ENCODE measurements around the gene ST6GALNAC5. TPM values are rescaled to one million over a fixed set of nuclear protein-coding genes. Genes with fewer than 3 reads are reported as not detected.

ST6GALNAC5 gene
- total RNA-seq, 2 donors from 2014 or later: 9.1 to 9.4 TPM

DNA sequence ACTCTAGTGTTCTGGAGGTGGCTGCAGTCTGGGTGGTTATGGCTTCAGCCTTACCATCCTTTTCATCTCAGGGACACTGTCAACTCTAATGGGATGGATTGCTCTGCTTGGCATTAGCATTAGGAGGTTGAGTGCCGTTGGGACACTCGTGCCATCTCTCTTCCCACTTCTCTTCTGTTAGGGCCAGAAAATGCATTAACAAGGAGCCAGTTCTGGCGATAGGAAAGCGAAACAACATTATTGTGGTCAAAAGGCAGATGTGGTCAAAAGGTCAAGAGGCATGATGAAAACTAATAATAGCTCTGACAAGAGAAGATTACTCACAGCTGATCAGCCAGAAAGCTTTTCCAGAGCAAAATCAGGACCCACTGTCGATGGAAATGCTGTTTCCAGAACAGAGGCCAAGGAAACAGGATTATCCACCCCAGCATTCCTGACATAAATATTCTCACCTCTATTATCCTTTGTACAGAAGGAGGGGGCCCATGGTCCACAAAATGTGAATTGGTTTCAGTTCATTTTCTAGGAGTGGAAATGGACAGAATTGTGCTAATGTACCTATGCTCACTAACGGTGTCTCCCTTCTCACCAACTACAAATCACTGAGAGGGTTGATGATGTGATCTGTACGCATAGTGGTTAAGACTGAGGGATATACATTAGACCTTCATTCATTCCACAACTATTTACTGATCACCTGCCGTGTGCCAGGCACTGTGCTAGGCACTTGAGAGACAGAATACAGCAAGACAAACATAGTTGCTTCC is 72.0 kb downstream of the ST6GALNAC5 start:
- Mint-ChIP-seq H3K27me3 (ENCODE audit: insufficient read depth) (no peaks in the 10 kb centered on the region), H3K4me3 (no peak overlapping the region), H3K36me3 (ENCODE audit: low read depth) (peaks cover 3% of the 10 kb centered on the region), H3K4me1 (peaks cover 21% of the 10 kb centered on the region), H3K27ac (no peak overlapping the region), H3K9me3 (no peaks in the 10 kb centered on the region)
- Histone ChIP-seq H3K27me3 (ENCODE audit: control insufficient read depth, insufficient read depth, low read length, poor library complexity, severe bottlenecking) (no peaks in the 10 kb centered on the region), H3K9ac (ENCODE audit: extremely low read depth, low read length, poor library complexity, severe bottlenecking) (no peak overlapping the region), H3K4me1 (ENCODE audit: control insufficient read depth, insufficient read depth, low read length) (peaks cover 5% of the 10 kb centered on the region), H3K36me3 (ENCODE audit: control insufficient read depth, insufficient read depth, low read length) (no peaks in the 10 kb centered on the region), H3K9me3 (ENCODE audit: control insufficient read depth, low read length) (no peaks in the 10 kb centered on the region), H3K4me3 (ENCODE audit: low read length) (no peak overlapping the region), H3K27ac (ENCODE audit: low read depth, low read length) (no peak overlapping the region)
- WGBS, 2 experiments (ENCODE audit: insufficient coverage in 1 of 2, insufficient read length in 1 of 2): 68 to 91% methylated on average over 4 to 8 of the region's 8 CpGs
- TF ChIP-seq, protein P1, sequence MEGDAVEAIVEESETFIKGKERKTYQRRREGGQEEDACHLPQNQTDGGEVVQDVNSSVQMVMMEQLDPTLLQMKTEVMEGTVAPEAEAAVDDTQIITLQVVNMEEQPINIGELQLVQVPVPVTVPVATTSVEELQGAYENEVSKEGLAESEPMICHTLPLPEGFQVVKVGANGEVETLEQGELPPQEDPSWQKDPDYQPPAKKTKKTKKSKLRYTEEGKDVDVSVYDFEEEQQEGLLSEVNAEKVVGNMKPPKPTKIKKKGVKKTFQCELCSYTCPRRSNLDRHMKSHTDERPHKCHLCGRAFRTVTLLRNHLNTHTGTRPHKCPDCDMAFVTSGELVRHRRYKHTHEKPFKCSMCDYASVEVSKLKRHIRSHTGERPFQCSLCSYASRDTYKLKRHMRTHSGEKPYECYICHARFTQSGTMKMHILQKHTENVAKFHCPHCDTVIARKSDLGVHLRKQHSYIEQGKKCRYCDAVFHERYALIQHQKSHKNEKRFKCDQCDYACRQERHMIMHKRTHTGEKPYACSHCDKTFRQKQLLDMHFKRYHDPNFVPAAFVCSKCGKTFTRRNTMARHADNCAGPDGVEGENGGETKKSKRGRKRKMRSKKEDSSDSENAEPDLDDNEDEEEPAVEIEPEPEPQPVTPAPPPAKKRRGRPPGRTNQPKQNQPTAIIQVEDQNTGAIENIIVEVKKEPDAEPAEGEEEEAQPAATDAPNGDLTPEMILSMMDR (conservative IDR thresholded peaks at IDR 0.05): no peak
- no peak for DNase-seq

DNA sequence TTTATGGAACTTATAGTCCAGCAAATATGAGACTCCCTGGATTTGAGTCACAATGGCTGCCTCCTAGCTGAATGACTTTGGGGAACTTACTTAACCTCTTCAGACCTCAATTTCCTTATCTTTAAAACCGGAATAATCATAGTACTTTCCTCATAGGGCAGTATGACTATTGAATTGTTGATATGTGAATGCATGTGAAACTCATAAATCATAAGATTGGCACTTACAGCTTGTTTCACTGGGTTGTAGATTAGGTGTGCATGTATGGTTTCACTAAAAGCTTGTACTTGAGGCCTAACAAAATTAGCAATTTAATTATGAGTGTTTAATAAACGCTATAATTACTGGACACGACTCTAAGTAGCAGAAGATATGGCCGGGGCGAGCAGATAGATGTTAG is 72.5 kb downstream of the ST6GALNAC5 start:
- TF ChIP-seq, protein P1 (conservative IDR thresholded peaks at IDR 0.05): no peak
- DNase-seq: no peak
- Mint-ChIP-seq H3K4me3 (no peak overlapping the region), H3K27ac (no peak overlapping the region), H3K4me1 (peaks cover 17% of the 10 kb centered on the region), H3K9me3 (no peaks in the 10 kb centered on the region), H3K27me3 (ENCODE audit: insufficient read depth) (no peaks in the 10 kb centered on the region), H3K36me3 (ENCODE audit: low read depth) (peaks cover 3% of the 10 kb centered on the region)
- Histone ChIP-seq H3K9me3 (ENCODE audit: control insufficient read depth, low read length) (no peaks in the 10 kb centered on the region), H3K27ac (ENCODE audit: low read depth, low read length) (no peak overlapping the region), H3K27me3 (ENCODE audit: control insufficient read depth, insufficient read depth, low read length, poor library complexity, severe bottlenecking) (no peaks in the 10 kb centered on the region), H3K9ac (ENCODE audit: extremely low read depth, low read length, poor library complexity, severe bottlenecking) (no peak overlapping the region), H3K4me1 (ENCODE audit: control insufficient read depth, insufficient read depth, low read length) (peaks cover 3% of the 10 kb centered on the region), H3K36me3 (ENCODE audit: control insufficient read depth, insufficient read depth, low read length) (no peaks in the 10 kb centered on the region), H3K4me3 (ENCODE audit: low read length) (no peak overlapping the region)
- WGBS, 2 experiments (ENCODE audit: insufficient coverage in 1 of 2, insufficient read length in 1 of 2): 89 to 90% methylated on average over 4 to 5 of the region's 5 CpGs

DNA sequence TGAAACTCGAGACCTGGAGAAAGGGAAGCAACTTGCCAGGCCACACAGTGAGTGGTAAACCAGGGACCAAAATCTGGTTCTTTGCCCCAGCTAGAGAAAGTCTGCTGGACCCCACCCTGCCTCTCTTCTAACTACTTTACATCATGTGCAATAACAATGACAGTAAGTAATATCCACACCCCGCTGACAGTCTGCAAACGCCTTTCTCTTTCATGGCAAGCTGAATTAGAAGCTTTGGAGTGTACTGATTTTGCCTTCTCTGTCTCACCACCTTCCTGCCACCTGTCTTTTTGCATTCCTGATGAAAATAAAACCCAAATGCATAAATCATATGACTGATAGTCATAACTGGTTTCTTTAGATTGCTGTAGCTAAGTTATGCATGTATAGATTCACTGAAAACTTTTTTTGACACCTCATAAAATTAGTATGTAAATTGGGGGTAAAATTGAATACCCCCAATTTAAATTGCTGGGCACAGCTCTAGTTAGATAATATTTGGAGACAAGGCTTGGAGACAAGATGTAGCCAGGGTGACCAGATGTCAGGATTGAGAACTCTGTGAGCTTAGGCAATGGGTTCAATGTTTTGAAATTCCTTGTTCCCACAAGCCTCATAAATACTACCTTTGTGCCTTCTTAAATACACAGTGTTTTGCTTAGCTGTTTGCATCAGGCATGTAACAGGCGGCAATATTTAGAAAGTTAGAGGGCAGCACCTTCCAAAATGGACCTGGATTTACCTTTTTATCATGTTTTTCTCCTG is 73.5 kb downstream of the ST6GALNAC5 start:
- H3K9me3 Mint-ChIP-seq: no peaks in the 10 kb centered on the region
- WGBS, 2 experiments (ENCODE audit: insufficient coverage in 1 of 2, insufficient read length in 1 of 2): 80 to 93% methylated on average over 1 to 4 of the region's 4 CpGs
- TF ChIP-seq, protein P1 (conservative IDR thresholded peaks at IDR 0.05): no peak
- no peak overlapping the region for H3K4me3 Mint-ChIP-seq
- H3K36me3 Mint-ChIP-seq (ENCODE audit: low read depth): peaks cover 3% of the 10 kb centered on the region
- Histone ChIP-seq H3K9ac (ENCODE audit: extremely low read depth, low read length, poor library complexity, severe bottlenecking) (no peak overlapping the region), H3K9me3 (ENCODE audit: control insufficient read depth, low read length) (no peaks in the 10 kb centered on the region), H3K27ac (ENCODE audit: low read depth, low read length) (no peak overlapping the region), H3K4me1 (ENCODE audit: control insufficient read depth, insufficient read depth, low read length) (peaks cover 3% of the 10 kb centered on the region), H3K27me3 (ENCODE audit: control insufficient read depth, insufficient read depth, low read length, poor library complexity, severe bottlenecking) (no peaks in the 10 kb centered on the region), H3K4me3 (ENCODE audit: low read length) (no peak overlapping the region), H3K36me3 (ENCODE audit: control insufficient read depth, insufficient read depth, low read length) (no peaks in the 10 kb centered on the region)
- H3K4me1 Mint-ChIP-seq: peaks cover 16% of the 10 kb centered on the region
- H3K27ac Mint-ChIP-seq: no peak overlapping the region
- no peaks in the 10 kb centered on the region for H3K27me3 Mint-ChIP-seq (ENCODE audit: insufficient read depth)
- no peak for DNase-seq
